ENCODE results near the gene NEB. TPM values are rescaled to one million over a fixed set of nuclear protein-coding genes. Genes with fewer than 3 reads are reported as not detected.
A peak's percentile ranks its signal among the peaks of the same experiment; 100 is the strongest.

Gene NEB, protein sequence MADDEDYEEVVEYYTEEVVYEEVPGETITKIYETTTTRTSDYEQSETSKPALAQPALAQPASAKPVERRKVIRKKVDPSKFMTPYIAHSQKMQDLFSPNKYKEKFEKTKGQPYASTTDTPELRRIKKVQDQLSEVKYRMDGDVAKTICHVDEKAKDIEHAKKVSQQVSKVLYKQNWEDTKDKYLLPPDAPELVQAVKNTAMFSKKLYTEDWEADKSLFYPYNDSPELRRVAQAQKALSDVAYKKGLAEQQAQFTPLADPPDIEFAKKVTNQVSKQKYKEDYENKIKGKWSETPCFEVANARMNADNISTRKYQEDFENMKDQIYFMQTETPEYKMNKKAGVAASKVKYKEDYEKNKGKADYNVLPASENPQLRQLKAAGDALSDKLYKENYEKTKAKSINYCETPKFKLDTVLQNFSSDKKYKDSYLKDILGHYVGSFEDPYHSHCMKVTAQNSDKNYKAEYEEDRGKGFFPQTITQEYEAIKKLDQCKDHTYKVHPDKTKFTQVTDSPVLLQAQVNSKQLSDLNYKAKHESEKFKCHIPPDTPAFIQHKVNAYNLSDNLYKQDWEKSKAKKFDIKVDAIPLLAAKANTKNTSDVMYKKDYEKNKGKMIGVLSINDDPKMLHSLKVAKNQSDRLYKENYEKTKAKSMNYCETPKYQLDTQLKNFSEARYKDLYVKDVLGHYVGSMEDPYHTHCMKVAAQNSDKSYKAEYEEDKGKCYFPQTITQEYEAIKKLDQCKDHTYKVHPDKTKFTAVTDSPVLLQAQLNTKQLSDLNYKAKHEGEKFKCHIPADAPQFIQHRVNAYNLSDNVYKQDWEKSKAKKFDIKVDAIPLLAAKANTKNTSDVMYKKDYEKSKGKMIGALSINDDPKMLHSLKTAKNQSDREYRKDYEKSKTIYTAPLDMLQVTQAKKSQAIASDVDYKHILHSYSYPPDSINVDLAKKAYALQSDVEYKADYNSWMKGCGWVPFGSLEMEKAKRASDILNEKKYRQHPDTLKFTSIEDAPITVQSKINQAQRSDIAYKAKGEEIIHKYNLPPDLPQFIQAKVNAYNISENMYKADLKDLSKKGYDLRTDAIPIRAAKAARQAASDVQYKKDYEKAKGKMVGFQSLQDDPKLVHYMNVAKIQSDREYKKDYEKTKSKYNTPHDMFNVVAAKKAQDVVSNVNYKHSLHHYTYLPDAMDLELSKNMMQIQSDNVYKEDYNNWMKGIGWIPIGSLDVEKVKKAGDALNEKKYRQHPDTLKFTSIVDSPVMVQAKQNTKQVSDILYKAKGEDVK (N-terminal part only)
- 1.0 and 1.2 TPM in 2 replicates for total RNA-seq

- no peak for DNase-seq
Measured at GRCh38 chr2:151733771-151734672, at the start of gene NEB. Gene NEB (minus strand): TSS chr2:151734476. CDS start chr2:151733156, 1,320 bp downstream.

- no peak for DNase-seq
Measured at GRCh38 chr2:151783133-151783520, 48.9 kb upstream of the NEB start.

DNA sequence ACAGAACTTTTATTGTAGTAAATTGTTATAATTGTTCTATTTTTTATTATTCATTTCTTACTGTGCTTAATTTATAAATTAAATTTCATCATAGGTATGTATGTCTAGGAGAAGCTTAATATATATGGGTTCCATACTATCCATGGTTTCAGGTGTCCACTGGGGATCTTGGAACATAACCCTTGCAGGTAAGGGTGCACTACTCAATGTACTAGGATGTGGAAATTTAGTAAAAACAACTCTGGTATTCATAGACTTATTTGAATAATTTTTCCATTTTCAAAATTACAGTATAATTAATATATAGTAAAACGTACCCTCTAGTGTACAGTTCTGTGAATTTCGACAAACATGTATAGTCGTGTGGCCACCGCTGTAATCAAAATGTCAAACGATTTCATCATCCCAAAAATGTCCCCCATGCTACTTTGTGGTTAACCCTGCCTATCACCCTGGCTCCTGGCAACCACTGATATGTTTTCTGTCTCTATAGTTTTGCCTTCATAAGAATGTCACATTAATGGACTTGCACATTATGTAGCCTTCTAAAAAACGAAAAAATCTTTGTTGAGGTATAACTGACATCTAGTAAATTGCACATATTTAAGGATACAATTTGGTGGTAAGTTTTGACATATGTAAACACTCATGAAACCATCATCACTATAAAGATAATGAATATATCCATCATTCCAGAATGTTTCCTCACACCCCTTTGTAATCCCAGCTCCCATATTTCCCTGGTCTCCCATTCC, 48.3 kb upstream of the NEB start:
- DNase-seq: no peak

GRCh38 chr2:151781642-151782041, 47.4 kb upstream of the NEB start:
- DNase-seq: no peak

DNA sequence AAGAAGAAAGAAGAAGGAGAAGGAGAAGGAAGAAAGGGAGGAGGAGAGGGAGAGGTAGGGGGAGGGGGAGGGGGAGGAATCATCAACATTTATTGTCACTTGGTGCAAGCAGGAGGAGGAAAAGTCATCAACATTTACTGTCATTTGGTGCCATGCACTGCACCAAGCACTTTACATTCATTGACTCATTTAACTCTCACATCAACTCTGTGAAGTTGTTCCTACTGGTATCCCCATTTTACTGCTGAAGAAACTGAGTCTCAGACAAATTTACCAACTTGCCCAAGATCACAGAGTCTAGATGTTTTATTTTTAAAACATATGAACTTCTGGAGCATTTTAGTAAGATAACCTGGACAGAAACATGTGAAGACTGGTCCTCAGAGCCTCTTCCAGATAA, 46.7 kb upstream of the NEB start:
- DNase-seq: no peak

- DNase-seq: no peak
Measured at GRCh38 chr2:151777935-151778334, 43.7 kb upstream of the NEB start.

GRCh38 chr2:151777487-151777886, 43.2 kb upstream of the NEB start:
- no peak for DNase-seq

- no peak for DNase-seq
Measured at GRCh38 chr2:151776367-151776766, 42.1 kb upstream of the NEB start.

DNA sequence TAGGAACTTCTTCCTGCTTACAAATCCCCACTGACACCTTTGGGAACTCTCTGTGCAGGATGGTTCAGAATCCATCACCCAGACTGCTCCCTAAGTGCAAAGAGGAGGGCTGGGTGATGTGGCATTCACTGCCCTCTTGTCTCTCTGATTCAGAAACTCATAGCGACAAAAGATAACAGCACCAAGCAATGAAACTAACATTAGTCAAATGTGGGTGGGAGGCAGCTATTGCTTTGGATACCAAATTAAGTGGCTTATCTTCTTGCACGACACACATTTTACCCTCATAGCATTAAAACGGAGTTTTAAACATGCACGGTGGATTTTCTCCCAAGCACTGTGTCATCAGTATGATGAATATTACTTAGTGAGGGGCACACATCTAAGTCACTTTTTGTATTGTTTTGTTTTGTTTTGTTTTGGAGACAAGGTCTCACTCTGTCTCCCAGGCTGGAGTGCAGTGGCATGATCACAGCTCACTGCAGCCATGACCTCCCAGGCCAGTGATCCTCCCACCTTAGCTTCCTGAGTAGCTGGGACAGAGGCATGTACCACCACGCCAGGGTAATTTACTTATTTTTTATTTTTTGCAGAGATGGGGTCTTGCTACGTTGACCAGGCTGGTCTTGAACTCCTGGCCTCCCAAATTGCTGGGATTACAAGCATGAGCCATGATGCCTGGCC, 40.9 kb upstream of the NEB start:
- no peak for DNase-seq

DNA sequence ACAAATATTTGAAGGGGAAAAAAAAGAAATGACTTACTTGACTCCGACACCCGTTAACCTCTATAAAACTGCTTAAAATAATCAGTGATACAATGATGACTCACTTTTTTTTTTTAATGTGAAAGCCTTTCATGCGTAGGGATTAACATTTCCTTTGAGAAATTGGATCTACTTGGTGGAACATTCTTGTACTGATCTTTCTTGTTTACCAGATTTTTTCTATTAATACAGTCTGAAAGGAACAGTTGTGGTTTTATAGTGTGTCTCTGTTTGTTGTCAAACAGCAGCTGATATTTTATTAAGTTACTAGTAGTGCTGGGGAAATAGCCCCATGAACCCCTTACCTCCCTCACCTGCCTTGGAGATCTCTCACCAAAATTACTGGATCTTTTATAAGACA, 40.2 kb upstream of the NEB start:
- DNase-seq: peak; percentile 57

GRCh38 chr2:151771599-151772358, 37.5 kb upstream of the NEB start:
- DNase-seq: no peak

- no peak for DNase-seq
Measured at GRCh38 chr2:151770995-151771394, 36.7 kb upstream of the NEB start.

DNA sequence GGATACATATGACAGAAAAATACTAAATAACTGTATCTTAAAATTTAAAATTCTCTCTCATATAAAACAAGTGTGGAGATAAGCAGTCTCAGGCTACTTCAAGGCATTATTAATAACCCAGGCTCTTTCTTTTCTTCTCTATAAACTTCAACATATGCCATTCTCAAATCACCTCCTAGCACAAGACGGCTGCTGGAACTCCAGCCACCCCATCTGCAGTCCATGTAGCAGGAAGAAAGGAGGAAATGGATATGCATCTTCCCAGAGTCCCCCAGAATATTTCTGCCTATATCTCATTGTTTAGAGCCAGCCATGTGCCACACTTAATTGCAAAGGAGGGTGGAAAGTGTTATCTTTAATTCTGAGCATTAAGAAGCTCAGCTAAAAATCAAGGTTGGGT, 35.3 kb upstream of the NEB start:
- DNase-seq: no peak

GRCh38 chr2:151767536-151767935, 33.3 kb upstream of the NEB start:
- peak; percentile 40 for DNase-seq

- DNase-seq: peak; percentile 37
Measured at GRCh38 chr2:151766437-151767153, 32.3 kb upstream of the NEB start.

GRCh38 chr2:151765760-151766410, 31.6 kb upstream of the NEB start:
- no peak for DNase-seq

- DNase-seq: no peak
Measured at GRCh38 chr2:151762694-151763093, 28.4 kb upstream of the NEB start.

DNA sequence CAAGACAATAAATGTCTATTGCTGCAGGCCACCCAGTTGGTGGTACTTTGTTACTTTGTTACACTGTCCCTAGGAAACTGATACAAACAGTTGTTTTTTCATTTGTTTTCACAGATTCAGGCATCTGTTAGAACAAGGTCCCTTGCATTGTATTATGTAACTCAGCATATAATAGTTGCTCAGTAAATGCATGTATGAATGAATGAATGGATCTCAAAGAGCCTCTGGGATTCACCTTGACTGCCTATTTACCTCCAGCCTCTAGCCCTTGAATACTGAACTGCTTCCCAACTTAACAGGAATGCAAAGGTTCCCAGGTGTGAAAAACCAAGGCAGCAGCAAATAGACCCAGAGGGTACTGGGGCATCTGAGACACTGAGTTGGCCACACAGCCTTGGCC, 27.4 kb upstream of the NEB start:
- DNase-seq: no peak

Measured in dermis blood vessel endothelial cell (primary cell).